ENCODE results near the gene OAT.

The OAT gene

GRCh38 chr10:124353896-124354295, 64.8 kb downstream of the OAT start:
- no peaks in the 10 kb centered on the region for H3K36me3 ChIP-seq (replicated peaks; ENCODE audit: insufficient read depth, low read length)
- no peak overlapping the region for H3K9ac ChIP-seq (ENCODE audit: low read length)
- TF ChIP-seq EZH2phosphoT487 (IDR thresholded peaks at IDR 0.05; ENCODE audit: low read length) (no peak), CTCF (IDR thresholded peaks at IDR 0.05; ENCODE audit: low read length) (no peak)
- no peak overlapping the region for H3K4me2 ChIP-seq (ENCODE audit: low read depth, low read length)
- H3K79me2 ChIP-seq (ENCODE audit: low read length), result no peaks in the 10 kb centered on the region
- no peaks in the 10 kb centered on the region for H3K9me3 ChIP-seq (replicated peaks; ENCODE audit: insufficient read depth, low read length)
- H3F3A ChIP-seq (ENCODE audit: insufficient read depth, low read length), result no peaks in the 10 kb centered on the region
- no peak overlapping the region for H2AFZ ChIP-seq (ENCODE audit: low read length)
- H3K27me3 ChIP-seq (replicated peaks; ENCODE audit: insufficient read depth, low read length), result no peaks in the 10 kb centered on the region
- H3K27ac ChIP-seq (ENCODE audit: low read length), result no peak overlapping the region
- no peak overlapping the region for H3K4me3 ChIP-seq (ENCODE audit: low read length)
- no peaks in the 10 kb centered on the region for H3K4me1 ChIP-seq (ENCODE audit: low read length)
- DNase-seq, result no peak
- no peaks in the 10 kb centered on the region for H3K9me2 ChIP-seq (replicated peaks; ENCODE audit: insufficient read depth, low read length)
- H4K20me1 ChIP-seq (ENCODE audit: insufficient read depth, low read length), result no peaks in the 10 kb centered on the region

- no peak overlapping the region for H3K9ac ChIP-seq (ENCODE audit: low read length)
- H3K9me3 ChIP-seq (replicated peaks; ENCODE audit: insufficient read depth, low read length), result no peaks in the 10 kb centered on the region
- no peak overlapping the region for H3K4me2 ChIP-seq (ENCODE audit: low read depth, low read length)
- H3K79me2 ChIP-seq (ENCODE audit: low read length), result no peaks in the 10 kb centered on the region
- no peaks in the 10 kb centered on the region for H3K4me1 ChIP-seq (ENCODE audit: low read length)
- H2AFZ ChIP-seq (ENCODE audit: low read length), result no peak overlapping the region
- H3K36me3 ChIP-seq (replicated peaks; ENCODE audit: insufficient read depth, low read length), result no peaks in the 10 kb centered on the region
- no peaks in the 10 kb centered on the region for H4K20me1 ChIP-seq (ENCODE audit: insufficient read depth, low read length)
- no peak overlapping the region for H3K4me3 ChIP-seq (ENCODE audit: low read length)
- H3K27me3 ChIP-seq (replicated peaks; ENCODE audit: insufficient read depth, low read length), result no peaks in the 10 kb centered on the region
- H3F3A ChIP-seq (ENCODE audit: insufficient read depth, low read length), result no peaks in the 10 kb centered on the region
- no peak overlapping the region for H3K27ac ChIP-seq (ENCODE audit: low read length)
- DNase-seq, result no peak
- TF ChIP-seq EZH2phosphoT487 (IDR thresholded peaks at IDR 0.05; ENCODE audit: low read length) (no peak), CTCF (IDR thresholded peaks at IDR 0.05; ENCODE audit: low read length) (no peak), EZH2 (optimal IDR thresholded peaks at IDR 0.05; ENCODE audit: low read depth, low read length) (no peak)
- H3K9me2 ChIP-seq (replicated peaks; ENCODE audit: insufficient read depth, low read length), result no peaks in the 10 kb centered on the region
Observed at GRCh38 chr10:124353091-124353815, 65.5 kb downstream of the OAT start.

- H3K4me1 ChIP-seq (ENCODE audit: low read length), result no peaks in the 10 kb centered on the region
- H3K36me3 ChIP-seq (replicated peaks; ENCODE audit: insufficient read depth, low read length), result no peaks in the 10 kb centered on the region
- H3K79me2 ChIP-seq (ENCODE audit: low read length), result no peaks in the 10 kb centered on the region
- no peak overlapping the region for H3K27ac ChIP-seq (ENCODE audit: low read length)
- TF ChIP-seq EZH2 (optimal IDR thresholded peaks at IDR 0.05; ENCODE audit: low read depth, low read length), result no peak
- H3K4me3 ChIP-seq (ENCODE audit: low read length), result no peak overlapping the region
- no peak overlapping the region for H3K4me2 ChIP-seq (ENCODE audit: low read depth, low read length)
- no peak for DNase-seq
- H3K9me3 ChIP-seq (replicated peaks; ENCODE audit: insufficient read depth, low read length), result no peaks in the 10 kb centered on the region
- no peaks in the 10 kb centered on the region for H4K20me1 ChIP-seq (ENCODE audit: insufficient read depth, low read length)
- no peaks in the 10 kb centered on the region for H3K9me2 ChIP-seq (replicated peaks; ENCODE audit: insufficient read depth, low read length)
- no peak overlapping the region for H3K9ac ChIP-seq (ENCODE audit: low read length)
- no peaks in the 10 kb centered on the region for H3F3A ChIP-seq (ENCODE audit: insufficient read depth, low read length)
- no peak overlapping the region for H2AFZ ChIP-seq (ENCODE audit: low read length)
- H3K27me3 ChIP-seq (replicated peaks; ENCODE audit: insufficient read depth, low read length), result no peaks in the 10 kb centered on the region
Observed at GRCh38 chr10:124351481-124352220, 67.1 kb downstream of the OAT start.

- H3K4me2 ChIP-seq (ENCODE audit: low read depth, low read length), result no peak overlapping the region
- H3K9me3 ChIP-seq (replicated peaks; ENCODE audit: insufficient read depth, low read length), result no peaks in the 10 kb centered on the region
- no peaks in the 10 kb centered on the region for H3K79me2 ChIP-seq (ENCODE audit: low read length)
- no peak overlapping the region for H2AFZ ChIP-seq (ENCODE audit: low read length)
- no peaks in the 10 kb centered on the region for H3K27me3 ChIP-seq (replicated peaks; ENCODE audit: insufficient read depth, low read length)
- no peaks in the 10 kb centered on the region for H3K36me3 ChIP-seq (replicated peaks; ENCODE audit: insufficient read depth, low read length)
- no peaks in the 10 kb centered on the region for H4K20me1 ChIP-seq (ENCODE audit: insufficient read depth, low read length)
- no peak overlapping the region for H3K9ac ChIP-seq (ENCODE audit: low read length)
- no peak overlapping the region for H3K27ac ChIP-seq (ENCODE audit: low read length)
- no peaks in the 10 kb centered on the region for H3F3A ChIP-seq (ENCODE audit: insufficient read depth, low read length)
- H3K9me2 ChIP-seq (replicated peaks; ENCODE audit: insufficient read depth, low read length), result no peaks in the 10 kb centered on the region
- H3K4me1 ChIP-seq (ENCODE audit: low read length), result no peaks in the 10 kb centered on the region
- DNase-seq, result no peak
- TF ChIP-seq CTCF (IDR thresholded peaks at IDR 0.05; ENCODE audit: low read length) (no peak), EZH2 (optimal IDR thresholded peaks at IDR 0.05; ENCODE audit: low read depth, low read length) (no peak), EZH2phosphoT487 (IDR thresholded peaks at IDR 0.05; ENCODE audit: low read length) (no peak)
- H3K4me3 ChIP-seq (ENCODE audit: low read length), result no peak overlapping the region
Observed at GRCh38 chr10:124350806-124351205, 67.9 kb downstream of the OAT start.

Data from MM.1S (cell line).